Urinary bladder (tissue), 4 donors: ENCODE data around the gene ZDHHC17. TPM values are rescaled to one million over a fixed set of nuclear protein-coding genes. Genes with fewer than 3 reads are reported as not detected.

Experiments used
- DNase-seq: peaks from one replicate; pipeline ENCODE4 v3.0.0-alpha.2; 2015; ENCODE audit errors: extremely low spot score
- H3K27ac ChIP-seq: one replicate; pipeline ENCODE4 v1.5.1; 2013; ENCODE audit warnings: low read depth, mild to moderate bottlenecking, moderate library complexity
- H3K36me3 ChIP-seq: one replicate; pipeline ENCODE4 v1.6.1; 2013; ENCODE audit warnings: mild to moderate bottlenecking, moderate library complexity; ENCODE audit not compliant: insufficient read depth
- H3K4me1 ChIP-seq: one replicate; pipeline ENCODE4 v1.6.1; 2013; ENCODE audit warnings: mild to moderate bottlenecking, moderate library complexity; ENCODE audit not compliant: insufficient read depth
- H3K4me3 ChIP-seq: one replicate; pipeline ENCODE4 v1.5.1; 2013; ENCODE audit warnings: low read depth, low read length
- WGBS: extraction: QIAGEN DNeasy Blood & Tissue Kit; methylation state at CpG from one replicate; pipeline ENCODE4 v1.1.7; 2013; 5-methylcytosine and 5-hydroxymethylcytosine counted together
- polyA plus RNA-seq: library from polyadenylated mRNA; stranded (reverse); fragments of 200-250 nt; gene quantifications from one replicate; pipeline ENCODE4 v1.2.3, GENCODE V29; 2013
- total RNA-seq: library from RNA; depleted of rRNA; stranded (reverse); fragments of >200 nt; gene quantifications from one replicate; pipeline ENCODE4 v1.2.3, GENCODE V29; 2014
- donor health status: healthy with polysubstance abuse.
- donor health status: healthy.

Gene ZDHHC17
- total and polyA plus RNA-seq, 2 donors: 22.1 to 203 TPM

- peaks cover 1% of the 10 kb centered on the region for H3K36me3 ChIP-seq
- H3K27ac ChIP-seq: no peak overlapping the region
- H3K4me1 ChIP-seq: no peaks in the 10 kb centered on the region
- DNase-seq: no peak
- no peak overlapping the region for H3K4me3 ChIP-seq
These were observed 49.4 kb downstream of the ZDHHC17 start for GRCh38 chr12:76813265-76813664.

GRCh38 chr12:76813972-76814371 lies 50.1 kb downstream of the ZDHHC17 start:
- DNase-seq: no peak
- no peak overlapping the region for H3K27ac ChIP-seq
- no peaks in the 10 kb centered on the region for H3K4me1 ChIP-seq
- no peak overlapping the region for H3K4me3 ChIP-seq
- peaks cover 1% of the 10 kb centered on the region for H3K36me3 ChIP-seq
- WGBS: 93% methylated on average over 4 of the region's 4 CpGs

GRCh38 chr12:76820888-76821482 lies 57.1 kb downstream of the ZDHHC17 start:
- no peak for DNase-seq
- WGBS: 22% methylated on average over 2 of the region's 2 CpGs
- Histone ChIP-seq H3K4me3 (no peak overlapping the region), H3K4me1 (no peaks in the 10 kb centered on the region), H3K36me3 (no peaks in the 10 kb centered on the region), H3K27ac (no peak overlapping the region)

- Histone ChIP-seq H3K27ac (no peak overlapping the region), H3K4me3 (no peak overlapping the region), H3K36me3 (no peaks in the 10 kb centered on the region), H3K4me1 (no peaks in the 10 kb centered on the region)
- DNase-seq: no peak
These were observed 66.5 kb downstream of the ZDHHC17 start for GRCh38 chr12:76830436-76830835.

GRCh38 chr12:76836633-76837032 lies 72.7 kb downstream of the ZDHHC17 start:
- 60% methylated on average over 3 of the region's 3 CpGs for WGBS
- DNase-seq: no peak
- Histone ChIP-seq H3K36me3 (no peaks in the 10 kb centered on the region), H3K4me1 (no peaks in the 10 kb centered on the region), H3K27ac (no peak overlapping the region), H3K4me3 (no peak overlapping the region)

GRCh38 chr12:76847260-76847659 lies 83.3 kb downstream of the ZDHHC17 start:
- no peaks in the 10 kb centered on the region for H3K36me3 ChIP-seq
- 74% methylated on average over 2 of the region's 2 CpGs for WGBS

GRCh38 chr12:76848132-76848531 lies 84.2 kb downstream of the ZDHHC17 start:
- H3K36me3 ChIP-seq: no peaks in the 10 kb centered on the region
- WGBS: 88% methylated on average over 2 of the region's 2 CpGs
- no peak for DNase-seq
- H3K4me1 ChIP-seq: no peaks in the 10 kb centered on the region
- H3K27ac ChIP-seq: no peak overlapping the region
- H3K4me3 ChIP-seq: no peak overlapping the region

More at GRCh38 chr12:76847260-76847659, 83.3 kb downstream of the ZDHHC17 start:
- no peak for DNase-seq
- H3K4me1 ChIP-seq: no peaks in the 10 kb centered on the region
- H3K27ac ChIP-seq: no peak overlapping the region
- no peak overlapping the region for H3K4me3 ChIP-seq

- DNase-seq: no peak
- Histone ChIP-seq H3K27ac (no peak overlapping the region), H3K36me3 (no peaks in the 10 kb centered on the region), H3K4me3 (no peak overlapping the region), H3K4me1 (no peaks in the 10 kb centered on the region)
- WGBS: 86% methylated on average over 1 of the region's 1 CpG
These were observed 88.2 kb downstream of the ZDHHC17 start for GRCh38 chr12:76852106-76852505.

GRCh38 chr12:76855271-76855670 lies 91.4 kb downstream of the ZDHHC17 start:
- no peaks in the 10 kb centered on the region for H3K4me1 ChIP-seq
- 89% methylated on average over 4 of the region's 4 CpGs for WGBS
- no peak overlapping the region for H3K27ac ChIP-seq
- no peaks in the 10 kb centered on the region for H3K36me3 ChIP-seq
- DNase-seq: no peak
- H3K4me3 ChIP-seq: no peak overlapping the region

GRCh38 chr12:76856018-76856644 lies 92.2 kb downstream of the ZDHHC17 start:
- H3K4me3 ChIP-seq: no peak overlapping the region
- no peaks in the 10 kb centered on the region for H3K36me3 ChIP-seq
- 60% methylated on average over 1 of the region's 1 CpG for WGBS
- H3K27ac ChIP-seq: no peak overlapping the region
- H3K4me1 ChIP-seq: no peaks in the 10 kb centered on the region
- no peak for DNase-seq

GRCh38 chr12:76859611-76860010 lies 95.7 kb downstream of the ZDHHC17 start:
- no peak overlapping the region for H3K27ac ChIP-seq
- WGBS: 72% methylated on average over 4 of the region's 4 CpGs
- H3K4me3 ChIP-seq: no peak overlapping the region

GRCh38 chr12:76860256-76860655 lies 96.3 kb downstream of the ZDHHC17 start:
- H3K4me1 ChIP-seq: no peaks in the 10 kb centered on the region
- no peak overlapping the region for H3K4me3 ChIP-seq
- no peak for DNase-seq
- no peaks in the 10 kb centered on the region for H3K36me3 ChIP-seq
- 63% methylated on average over 3 of the region's 3 CpGs for WGBS
- no peak overlapping the region for H3K27ac ChIP-seq

More at GRCh38 chr12:76859611-76860010, 95.7 kb downstream of the ZDHHC17 start:
- Histone ChIP-seq H3K36me3 (no peaks in the 10 kb centered on the region), H3K4me1 (no peaks in the 10 kb centered on the region)
- DNase-seq: no peak

- Histone ChIP-seq H3K4me3 (no peak overlapping the region), H3K36me3 (peaks cover 1% of the 10 kb centered on the region), H3K27ac (no peak overlapping the region), H3K4me1 (no peaks in the 10 kb centered on the region)
- DNase-seq: no peak
- WGBS: 77% methylated on average over 12 of the region's 12 CpGs
These were observed 99.2 kb downstream of the ZDHHC17 start for GRCh38 chr12:76863005-76863670.

GRCh38 chr12:76863837-76864236 lies 99.9 kb downstream of the ZDHHC17 start:
- Histone ChIP-seq H3K4me1 (no peaks in the 10 kb centered on the region), H3K36me3 (peaks cover 1% of the 10 kb centered on the region), H3K27ac (no peak overlapping the region), H3K4me3 (no peak overlapping the region)
- WGBS: 22% methylated on average over 4 of the region's 4 CpGs
- no peak for DNase-seq
